AG04450 (cell line): ENCODE data around the gene THBS2. TPM values are rescaled to one million over a fixed set of nuclear protein-coding genes. Genes with fewer than 3 reads are reported as not detected.

ENCODE experiments used
- CTCF ChIA-PET: fragments of 300-600, 350-600 bp; formaldehyde crosslinking; extraction: SDS; loops from one replicate; lab custom pipeline; 2022; ENCODE audit warnings: antibody characterized with exemption, inconsistent platforms; lab: Charles Lee
- POLR2A ChIA-PET: fragments of 350-600 bp; formaldehyde crosslinking; extraction: SDS; loops from one replicate; lab custom pipeline; 2021; ENCODE audit warnings: antibody characterized with exemption, inconsistent platforms; lab: Yijun Ruan, JAX
- DNase-seq: peaks from one replicate; pipeline ENCODE4 v3.0.0-alpha.2; 2011; ENCODE audit warnings: low read depth, low spot score
- H3K27ac ChIP-seq: one replicate; pipeline ENCODE4 v1.5.1; 2012; ENCODE audit warnings: low read depth, low read length, control low read depth
- H3K27me3 ChIP-seq: one replicate; pipeline ENCODE4 v1.6.0; 2012; ENCODE audit warnings: low read length; ENCODE audit not compliant: control insufficient read depth, insufficient read depth
- H3K4me3 ChIP-seq: 2 replicates; pipeline ENCODE4 v1.5.1; 2011; ENCODE audit warnings: mild to moderate bottlenecking, low read depth, low read length, control low read depth
- H3K9me3 ChIP-seq: 2 replicates; pipeline ENCODE4 v1.5.1; 2012; ENCODE audit warnings: low read length; ENCODE audit not compliant: control insufficient read depth, insufficient read depth
- polyA plus RNA-seq: library from polyadenylated mRNA; depleted of rRNA; stranded (reverse); fragments of >200 nt; gene quantifications from 2 replicates; pipeline ENCODE4 v1.2.3, GENCODE V29; 2011
- TF ChIP-seq, protein P1 (sequence below): IDR thresholded peaks from 2 replicates; pipeline ENCODE4 v1.5.1; 2011; ENCODE audit warnings: low read depth, low read length, control low read depth, inconsistent platforms

THBS2 gene
- polyA plus RNA-seq, 1 experiment, result 95.8 TPM

DNA sequence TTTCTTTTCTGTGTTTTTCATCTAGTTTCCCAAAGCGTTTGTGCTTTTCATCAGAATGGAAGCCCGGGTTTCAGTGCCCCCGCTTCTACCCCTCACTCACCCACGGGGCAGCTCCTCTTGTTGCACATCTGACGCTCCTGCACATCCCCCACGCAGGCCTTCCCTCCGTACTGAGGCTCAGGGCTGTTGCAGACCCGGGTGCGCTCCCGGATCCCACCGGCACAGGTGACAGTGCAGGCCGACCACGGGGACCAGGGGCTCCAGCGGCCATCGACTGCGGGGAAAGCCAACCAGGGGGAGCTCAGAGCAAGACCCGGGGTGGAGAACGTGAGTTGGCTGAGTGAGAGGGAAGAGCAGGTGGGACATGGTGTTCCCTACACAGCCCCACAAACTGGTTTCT is 19.0 kb downstream of the THBS2 start:
- Histone ChIP-seq H3K4me3 (no peak overlapping the region), H3K27me3 (no peaks in the 10 kb centered on the region), H3K9me3 (peaks cover 19% of the 10 kb centered on the region; the same call in 1 of the 2 replicates), H3K27ac (no peak overlapping the region)
- no peak for DNase-seq
- ChIA-PET CTCF (no interaction called here), POLR2A (no interaction called here)
- TF ChIP-seq, protein P1, sequence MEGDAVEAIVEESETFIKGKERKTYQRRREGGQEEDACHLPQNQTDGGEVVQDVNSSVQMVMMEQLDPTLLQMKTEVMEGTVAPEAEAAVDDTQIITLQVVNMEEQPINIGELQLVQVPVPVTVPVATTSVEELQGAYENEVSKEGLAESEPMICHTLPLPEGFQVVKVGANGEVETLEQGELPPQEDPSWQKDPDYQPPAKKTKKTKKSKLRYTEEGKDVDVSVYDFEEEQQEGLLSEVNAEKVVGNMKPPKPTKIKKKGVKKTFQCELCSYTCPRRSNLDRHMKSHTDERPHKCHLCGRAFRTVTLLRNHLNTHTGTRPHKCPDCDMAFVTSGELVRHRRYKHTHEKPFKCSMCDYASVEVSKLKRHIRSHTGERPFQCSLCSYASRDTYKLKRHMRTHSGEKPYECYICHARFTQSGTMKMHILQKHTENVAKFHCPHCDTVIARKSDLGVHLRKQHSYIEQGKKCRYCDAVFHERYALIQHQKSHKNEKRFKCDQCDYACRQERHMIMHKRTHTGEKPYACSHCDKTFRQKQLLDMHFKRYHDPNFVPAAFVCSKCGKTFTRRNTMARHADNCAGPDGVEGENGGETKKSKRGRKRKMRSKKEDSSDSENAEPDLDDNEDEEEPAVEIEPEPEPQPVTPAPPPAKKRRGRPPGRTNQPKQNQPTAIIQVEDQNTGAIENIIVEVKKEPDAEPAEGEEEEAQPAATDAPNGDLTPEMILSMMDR, result no peak

DNA sequence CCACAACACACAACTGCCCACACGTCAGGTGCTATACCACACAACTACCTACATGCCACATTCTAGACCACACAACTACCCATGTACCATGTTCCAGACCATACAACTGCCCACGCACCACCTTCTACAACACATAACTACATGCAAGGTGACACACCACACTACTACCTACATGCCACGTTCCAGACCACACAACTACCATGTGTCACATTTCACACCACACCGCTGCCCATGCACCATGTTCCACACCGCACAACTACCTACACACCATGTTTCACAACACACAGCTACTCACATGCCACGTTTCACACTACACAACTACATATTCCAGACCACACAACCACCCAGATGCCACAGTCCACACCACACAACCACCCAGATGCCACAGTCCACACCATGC is 19.8 kb downstream of the THBS2 start:
- ChIA-PET CTCF (no interaction called here), POLR2A (no interaction called here)
- no peak for DNase-seq
- TF ChIP-seq, protein P1, result no peak
- Histone ChIP-seq H3K9me3 (peaks cover 19% of the 10 kb centered on the region; the same call in 1 of the 2 replicates), H3K27ac (no peak overlapping the region), H3K4me3 (no peak overlapping the region), H3K27me3 (no peaks in the 10 kb centered on the region)

DNA sequence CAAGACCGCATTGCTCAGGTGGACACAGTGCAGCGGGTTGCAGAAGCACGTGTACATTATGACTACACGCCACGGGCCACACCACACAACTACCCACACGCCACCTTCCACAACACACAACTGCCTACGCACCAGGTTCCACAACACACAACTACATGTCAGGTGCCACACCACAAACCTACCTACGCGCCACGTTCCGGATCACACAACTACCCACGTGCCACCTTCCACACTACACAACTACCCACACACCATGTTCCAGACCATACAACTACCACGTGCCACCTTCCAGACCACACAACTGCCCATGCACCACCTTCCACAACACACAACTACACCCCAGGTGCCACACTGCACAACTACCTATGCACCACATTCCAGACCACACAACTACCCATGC is 20.5 kb downstream of the THBS2 start:
- TF ChIP-seq, protein P1, result no peak
- POLR2A ChIA-PET, result no interaction called here
- peaks cover 19% of the 10 kb centered on the region; the same call in 1 of the 2 replicates for H3K9me3 ChIP-seq
- no peak for DNase-seq
- CTCF ChIA-PET, result no interaction called here
- H3K4me3 ChIP-seq, result no peak overlapping the region
- H3K27me3 ChIP-seq, result no peaks in the 10 kb centered on the region
- no peak overlapping the region for H3K27ac ChIP-seq

DNA sequence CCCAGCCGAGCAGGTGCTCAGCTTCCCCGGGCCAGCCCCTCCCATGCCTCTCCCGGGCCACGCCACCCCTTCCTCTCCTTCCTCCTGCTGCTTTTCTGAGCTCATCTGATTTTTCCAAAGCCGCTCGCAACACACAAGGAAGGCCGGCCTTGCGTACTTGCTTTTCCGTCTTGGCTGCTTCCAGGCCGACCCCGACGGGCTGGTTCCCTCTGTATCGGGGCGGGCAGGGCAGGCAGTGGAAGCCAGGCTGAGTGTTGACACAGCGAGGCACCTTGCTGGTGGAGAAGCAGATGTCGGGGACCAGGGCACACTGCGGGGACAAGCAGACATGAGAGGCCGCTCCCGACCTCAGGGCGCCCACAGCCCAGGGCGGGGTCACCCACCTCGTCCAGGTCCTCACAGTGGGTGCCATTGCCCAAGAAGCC is 21.1 kb downstream of the THBS2 start:
- TF ChIP-seq, protein P1, result no peak
- Histone ChIP-seq H3K27ac (no peak overlapping the region), H3K4me3 (no peak overlapping the region), H3K27me3 (no peaks in the 10 kb centered on the region), H3K9me3 (peaks cover 18% of the 10 kb centered on the region; the same call in 1 of the 2 replicates)
- ChIA-PET POLR2A (no interaction called here), CTCF (no interaction called here)
- DNase-seq, result no peak

DNA sequence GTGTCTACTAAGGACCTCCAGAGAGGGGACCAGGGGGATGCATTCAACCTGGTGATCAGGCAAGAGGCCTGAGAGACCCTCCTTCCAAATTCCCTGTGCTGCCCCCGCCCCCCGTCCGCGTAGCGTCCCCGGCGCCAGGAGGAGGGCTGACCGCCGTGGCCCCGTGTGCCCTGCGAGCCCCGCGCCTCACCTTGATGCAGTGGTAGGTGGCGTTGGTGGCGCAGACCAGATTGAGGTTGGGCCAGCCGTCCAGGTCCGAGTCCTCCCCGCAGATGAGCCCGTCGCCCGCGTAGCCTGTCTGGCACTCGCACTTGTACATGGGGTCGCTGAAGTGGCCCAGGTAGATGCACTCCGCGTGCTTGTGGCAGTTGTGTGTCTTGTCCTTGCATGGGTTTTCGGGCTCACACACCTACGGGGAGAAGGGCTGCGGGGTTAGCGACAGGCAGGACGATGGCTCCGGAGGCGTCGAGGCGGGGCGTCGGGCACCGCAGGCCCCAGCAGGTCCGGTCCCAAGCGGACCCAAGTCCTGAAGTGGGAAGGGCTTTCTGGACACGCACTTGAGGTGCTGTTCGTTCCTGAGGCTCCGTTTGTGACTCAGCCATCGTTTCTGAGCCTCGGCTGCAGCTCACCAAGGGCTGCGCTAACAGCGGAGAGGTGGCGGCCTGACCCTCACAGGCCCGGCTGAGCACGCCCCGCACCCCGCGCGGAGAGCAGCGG is 21.7 kb downstream of the THBS2 start:
- Histone ChIP-seq H3K4me3 (no peak overlapping the region), H3K9me3 (peaks cover 14% of the 10 kb centered on the region; the same call in 1 of the 2 replicates), H3K27me3 (no peaks in the 10 kb centered on the region), H3K27ac (no peak overlapping the region)
- ChIA-PET POLR2A (no interaction called here), CTCF (no interaction called here)
- TF ChIP-seq, protein P1, result no peak
- no peak for DNase-seq
